8988T (cell line): ENCODE results near the gene TAF1L.
A peak's percentile ranks its signal among the peaks of the same experiment; 100 is the strongest.
"Not testable (repeated sequence)": the region's sequence is repeated elsewhere in the genome, so short reads cannot be mapped to it uniquely, and the experiment has no call there.

Experiments
- DNase-seq: peaks from one replicate; pipeline ENCODE4 v3.0.0; 2011

Gene TAF1L, protein sequence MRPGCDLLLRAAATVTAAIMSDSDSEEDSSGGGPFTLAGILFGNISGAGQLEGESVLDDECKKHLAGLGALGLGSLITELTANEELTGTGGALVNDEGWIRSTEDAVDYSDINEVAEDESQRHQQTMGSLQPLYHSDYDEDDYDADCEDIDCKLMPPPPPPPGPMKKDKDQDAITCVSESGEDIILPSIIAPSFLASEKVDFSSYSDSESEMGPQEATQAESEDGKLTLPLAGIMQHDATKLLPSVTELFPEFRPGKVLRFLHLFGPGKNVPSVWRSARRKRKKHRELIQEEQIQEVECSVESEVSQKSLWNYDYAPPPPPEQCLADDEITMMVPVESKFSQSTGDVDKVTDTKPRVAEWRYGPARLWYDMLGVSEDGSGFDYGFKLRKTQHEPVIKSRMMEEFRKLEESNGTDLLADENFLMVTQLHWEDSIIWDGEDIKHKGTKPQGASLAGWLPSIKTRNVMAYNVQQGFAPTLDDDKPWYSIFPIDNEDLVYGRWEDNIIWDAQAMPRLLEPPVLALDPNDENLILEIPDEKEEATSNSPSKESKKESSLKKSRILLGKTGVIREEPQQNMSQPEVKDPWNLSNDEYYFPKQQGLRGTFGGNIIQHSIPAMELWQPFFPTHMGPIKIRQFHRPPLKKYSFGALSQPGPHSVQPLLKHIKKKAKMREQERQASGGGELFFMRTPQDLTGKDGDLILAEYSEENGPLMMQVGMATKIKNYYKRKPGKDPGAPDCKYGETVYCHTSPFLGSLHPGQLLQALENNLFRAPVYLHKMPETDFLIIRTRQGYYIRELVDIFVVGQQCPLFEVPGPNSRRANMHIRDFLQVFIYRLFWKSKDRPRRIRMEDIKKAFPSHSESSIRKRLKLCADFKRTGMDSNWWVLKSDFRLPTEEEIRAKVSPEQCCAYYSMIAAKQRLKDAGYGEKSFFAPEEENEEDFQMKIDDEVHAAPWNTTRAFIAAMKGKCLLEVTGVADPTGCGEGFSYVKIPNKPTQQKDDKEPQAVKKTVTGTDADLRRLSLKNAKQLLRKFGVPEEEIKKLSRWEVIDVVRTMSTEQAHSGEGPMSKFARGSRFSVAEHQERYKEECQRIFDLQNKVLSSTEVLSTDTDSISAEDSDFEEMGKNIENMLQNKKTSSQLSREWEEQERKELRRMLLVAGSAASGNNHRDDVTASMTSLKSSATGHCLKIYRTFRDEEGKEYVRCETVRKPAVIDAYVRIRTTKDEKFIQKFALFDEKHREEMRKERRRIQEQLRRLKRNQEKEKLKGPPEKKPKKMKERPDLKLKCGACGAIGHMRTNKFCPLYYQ (N-terminal part only)

DNA sequence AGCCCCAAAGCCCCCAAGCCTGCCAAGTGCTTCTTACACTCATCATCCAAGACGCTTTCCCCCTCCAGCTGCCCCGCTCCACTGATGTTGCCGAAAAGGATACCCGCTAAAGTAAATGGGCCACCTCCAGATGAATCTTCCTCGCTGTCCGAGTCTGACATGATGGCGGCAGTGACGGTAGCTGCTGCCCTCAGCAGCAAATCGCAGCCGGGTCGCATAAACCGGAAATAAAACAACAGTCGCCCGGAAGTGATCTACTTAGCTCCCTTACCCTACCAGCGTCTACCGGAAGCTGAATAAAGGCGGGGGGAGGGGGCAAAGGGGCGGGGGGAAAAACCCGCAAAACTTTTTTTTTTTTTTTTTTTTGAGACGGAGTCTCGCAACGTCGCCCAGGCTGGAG, at the start of gene TAF1L:
TAF1L (minus strand) TSS at position 308 of the 400 bp plus-strand sequence; CDS start at position 218, 90 bp downstream.
- DNase-seq = no peak

DNA sequence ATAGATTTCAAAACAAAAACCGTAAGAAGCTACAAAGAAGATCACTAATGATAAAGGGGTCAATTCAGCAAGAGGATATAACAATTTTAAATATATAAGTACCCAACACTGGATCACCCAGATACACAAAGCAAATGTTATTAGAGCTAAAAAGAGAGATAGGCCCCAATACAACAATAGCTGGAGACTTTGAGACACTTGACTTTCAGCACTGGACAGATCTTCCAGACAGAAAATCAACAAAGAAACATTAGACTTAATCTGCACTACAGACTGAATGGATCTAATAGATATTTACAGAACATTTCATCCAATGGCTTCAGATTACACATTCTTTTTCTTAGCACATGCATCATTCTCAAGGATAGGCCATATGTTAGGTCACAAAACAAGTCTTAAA, 46.3 kb upstream of the TAF1L start:
- no peak for DNase-seq

DNA sequence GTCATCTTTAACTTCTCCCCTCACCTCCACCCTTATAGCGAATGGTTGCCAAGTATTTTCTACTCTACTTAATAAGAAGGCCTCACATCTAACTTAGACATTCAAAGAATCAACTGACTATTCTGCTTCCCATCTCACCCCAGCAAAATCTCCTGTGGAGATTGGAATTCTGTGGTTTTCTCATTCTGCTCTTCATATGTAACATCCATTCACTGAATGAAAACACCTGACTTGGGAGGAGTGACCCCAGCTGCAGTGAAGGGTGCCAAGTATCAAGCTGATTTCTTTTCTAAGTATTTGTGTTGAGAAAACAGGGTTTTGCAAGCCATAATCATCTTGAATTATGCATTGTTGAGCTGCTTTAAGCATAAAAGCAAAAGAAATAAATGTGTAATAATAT, 42.5 kb upstream of the TAF1L start:
- no peak for DNase-seq

DNA sequence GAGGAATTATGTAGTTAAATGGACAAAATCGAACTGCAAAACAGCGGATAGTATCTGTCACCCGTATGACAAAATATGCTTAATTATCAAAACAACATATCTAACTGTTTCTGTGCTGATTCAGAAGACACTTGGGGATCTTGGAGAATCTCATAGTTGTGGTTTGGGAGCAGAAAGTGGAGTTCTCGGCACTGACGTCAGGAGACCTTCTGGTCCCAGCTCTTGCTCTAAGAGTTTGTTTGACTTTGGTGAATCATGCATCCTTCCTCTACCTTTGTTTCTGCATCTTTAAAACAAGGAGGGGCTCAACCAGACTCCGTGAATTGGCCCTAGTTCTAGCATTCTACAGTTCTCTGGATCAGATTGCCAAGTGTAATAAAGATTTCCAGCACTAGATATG, 37.0 kb upstream of the TAF1L start:
- DNase-seq = no peak

DNA sequence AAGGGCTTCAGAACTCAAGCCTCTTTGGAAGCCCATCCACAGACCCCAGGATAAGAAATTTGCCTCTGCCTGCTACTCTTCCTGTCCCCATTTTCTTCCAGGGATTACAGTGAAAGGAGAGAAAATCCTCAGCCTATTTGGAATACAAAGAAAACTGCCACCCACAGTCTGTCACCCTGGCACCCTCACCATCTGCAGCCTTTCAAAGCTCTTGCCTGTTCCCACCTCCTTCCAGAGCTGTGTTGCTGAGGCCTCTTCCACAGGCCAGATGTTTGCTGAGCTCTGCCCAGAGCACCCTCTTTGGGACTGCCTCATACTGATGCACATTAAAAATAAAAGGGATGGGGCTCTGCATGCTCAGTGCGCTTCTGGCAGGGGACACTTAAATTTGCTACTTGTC, 35.9 kb upstream of the TAF1L start:
- DNase-seq = no peak

DNA sequence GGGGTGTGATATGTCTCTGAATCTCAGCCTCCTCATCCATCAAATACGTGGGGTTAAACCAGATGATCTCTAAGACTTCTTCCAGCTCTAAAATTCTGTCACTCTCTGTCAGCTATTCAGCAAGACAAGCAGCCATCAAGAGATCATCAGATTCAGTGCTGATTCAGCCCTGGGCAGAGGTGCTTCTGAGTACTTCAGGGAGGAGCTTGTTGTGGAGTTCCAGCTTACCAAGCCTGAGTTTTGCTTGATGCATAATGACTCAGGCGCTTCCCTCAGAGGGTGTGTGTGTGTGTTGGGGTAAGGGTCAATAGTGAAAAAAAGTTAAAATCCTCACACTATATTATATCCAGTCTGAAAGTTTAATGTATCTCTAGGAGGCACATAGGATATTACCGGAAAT, 29.6 kb upstream of the TAF1L start:
- no peak for DNase-seq

DNA sequence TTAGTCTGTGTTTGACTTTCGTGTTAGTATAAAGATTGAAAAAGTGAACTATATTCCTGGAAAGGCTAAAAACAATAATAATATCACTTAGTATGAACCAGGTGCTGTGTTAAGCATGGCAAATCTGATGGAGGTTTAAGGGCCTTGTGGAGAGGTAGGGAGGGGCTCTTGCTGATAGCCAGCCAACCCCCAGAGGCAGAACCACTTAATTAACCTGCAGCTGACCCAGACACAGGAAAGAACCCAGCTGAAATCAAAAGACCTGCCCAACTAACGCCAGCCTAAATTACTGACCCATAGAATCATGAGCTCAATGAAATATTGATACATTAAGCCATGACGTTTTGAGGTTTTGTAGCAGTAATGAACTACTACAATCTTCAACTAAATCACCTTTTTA, 28.3 kb upstream of the TAF1L start:
- DNase-seq = no peak

DNA sequence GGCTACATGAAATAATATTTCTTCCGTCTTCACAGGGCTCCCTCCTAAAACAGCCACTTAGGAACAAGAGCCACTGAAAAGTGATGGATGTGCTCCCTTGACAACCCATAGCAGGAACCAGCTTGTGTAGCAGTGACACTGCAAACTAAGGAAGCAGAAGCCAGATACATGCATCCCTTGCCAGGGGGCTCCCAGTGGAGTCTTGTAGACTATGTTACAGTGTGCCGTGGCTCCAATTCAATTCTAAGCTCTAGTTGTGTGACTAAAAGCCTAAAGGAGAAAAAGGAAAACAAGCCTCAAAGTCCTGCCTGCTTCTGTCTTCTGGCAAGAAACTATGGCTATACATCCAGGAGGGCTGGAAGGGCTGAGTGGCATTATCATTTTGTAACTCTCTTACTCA, 12.2 kb upstream of the TAF1L start:
- no peak for DNase-seq

DNA sequence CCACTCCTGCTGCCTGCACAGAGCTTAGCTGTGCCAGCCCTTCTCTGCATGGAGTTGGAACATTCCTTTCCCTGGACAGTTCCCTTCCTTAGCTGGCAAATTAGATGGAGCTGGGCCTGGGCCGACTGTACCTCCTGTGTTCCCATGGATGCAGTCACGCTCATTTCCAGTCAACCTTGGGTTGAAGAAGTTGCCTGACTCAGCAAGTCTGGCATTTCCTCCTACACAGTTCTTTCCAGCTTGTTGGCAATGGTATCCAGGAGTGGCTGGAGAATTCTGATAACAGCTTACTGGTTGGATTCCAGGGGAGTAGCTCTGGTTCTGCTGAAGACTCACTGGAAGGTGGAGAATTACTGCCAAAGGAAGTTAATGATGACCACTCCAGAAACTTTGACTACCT, 9.2 kb upstream of the TAF1L start:
- peak; percentile 35 for DNase-seq

DNA sequence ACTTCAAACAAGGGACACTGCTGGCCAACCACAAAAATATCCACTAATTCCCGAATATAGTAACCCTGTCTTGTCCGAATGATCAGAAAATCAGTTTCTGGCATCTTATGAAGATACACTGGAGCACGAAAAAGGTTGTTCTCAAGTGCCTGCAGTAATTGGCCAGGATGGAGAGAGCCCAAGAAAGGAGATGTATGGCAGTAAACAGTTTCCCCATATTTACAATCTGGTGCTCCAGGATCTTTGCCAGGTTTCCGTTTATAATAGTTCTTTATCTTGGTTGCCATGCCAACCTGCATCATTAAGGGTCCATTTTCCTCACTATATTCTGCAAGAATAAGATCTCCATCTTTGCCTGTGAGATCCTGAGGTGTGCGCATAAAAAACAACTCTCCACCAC, 2.3 kb downstream of the TAF1L start:
- not testable (repeated sequence) for DNase-seq

DNA sequence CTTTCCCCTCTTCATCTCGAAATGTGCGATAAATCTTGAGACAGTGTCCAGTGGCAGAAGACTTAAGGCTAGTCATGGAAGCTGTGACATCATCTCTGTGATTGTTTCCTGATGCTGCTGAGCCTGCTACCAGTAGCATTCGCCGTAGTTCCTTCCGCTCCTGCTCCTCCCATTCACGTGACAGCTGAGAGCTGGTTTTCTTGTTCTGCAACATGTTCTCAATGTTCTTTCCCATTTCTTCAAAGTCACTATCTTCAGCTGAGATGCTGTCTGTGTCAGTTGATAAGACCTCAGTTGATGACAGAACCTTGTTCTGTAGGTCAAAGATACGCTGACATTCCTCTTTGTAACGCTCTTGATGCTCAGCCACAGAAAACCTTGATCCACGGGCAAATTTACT, 3.5 kb downstream of the TAF1L start:
- no peak for DNase-seq

DNA sequence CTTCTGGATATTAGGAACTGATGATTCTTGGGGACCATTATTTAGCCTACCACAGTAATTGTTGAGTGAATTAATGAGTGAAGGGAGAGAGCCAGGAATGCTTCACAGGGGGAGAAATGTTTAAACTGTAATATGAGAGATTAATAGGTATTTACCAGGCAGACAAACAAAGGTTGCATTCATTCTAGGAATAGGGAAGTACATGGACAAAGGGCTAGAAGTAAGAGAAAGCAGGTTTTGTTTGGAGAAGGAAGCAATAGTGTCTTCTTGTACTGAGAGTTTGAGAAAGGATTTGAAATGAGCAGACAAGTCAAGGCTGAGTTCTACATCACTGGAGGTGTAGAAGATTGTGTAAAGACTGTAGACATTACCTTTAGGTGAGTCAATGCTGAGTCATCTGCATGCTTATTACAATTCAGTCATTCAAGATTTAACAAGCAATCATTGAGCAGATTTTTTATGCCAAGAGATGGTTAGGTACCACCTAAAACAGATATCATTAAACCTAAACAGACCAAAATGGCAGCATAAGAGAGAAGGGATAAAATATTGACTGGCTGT, 8.0 kb downstream of the TAF1L start:
- DNase-seq = no peak

DNA sequence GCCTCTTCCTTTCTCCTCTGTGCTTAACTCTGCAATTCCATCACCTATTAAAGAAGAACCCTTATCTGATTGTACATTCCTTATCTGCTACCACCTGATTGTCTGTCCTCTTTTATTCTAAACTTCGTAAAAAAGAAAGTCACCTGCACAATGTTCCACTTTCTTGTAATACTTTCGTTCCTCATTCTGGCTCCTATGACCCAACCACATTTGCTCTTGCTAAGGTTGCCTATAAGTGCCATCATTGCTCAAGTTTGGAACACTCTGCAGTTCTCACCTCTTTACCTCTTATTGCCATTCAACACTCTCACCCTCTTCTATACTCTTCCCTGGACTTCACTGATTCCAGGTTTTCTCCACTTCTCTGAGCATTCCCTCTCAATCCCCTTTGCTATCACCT, 10.1 kb downstream of the TAF1L start:
- DNase-seq = no peak

DNA sequence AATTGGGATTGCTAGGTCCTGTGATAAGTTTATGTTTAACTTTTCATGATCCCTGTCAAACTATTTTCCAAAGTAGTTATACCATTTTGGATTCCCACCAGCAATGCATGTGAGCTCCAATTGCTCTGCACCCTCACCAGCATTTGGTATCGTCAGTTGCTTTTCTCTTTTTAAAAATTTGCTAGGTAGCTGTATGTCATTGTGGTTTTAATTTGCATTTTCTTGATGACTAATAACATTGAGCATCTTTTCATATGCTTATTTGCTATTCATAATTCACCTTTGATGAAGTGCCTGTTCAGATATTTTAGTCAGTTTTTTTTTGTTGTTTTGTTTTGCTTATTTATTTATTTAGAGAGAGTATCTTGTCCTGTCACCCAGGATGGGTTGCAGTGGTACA, 12.5 kb downstream of the TAF1L start:
- DNase-seq = no peak

DNA sequence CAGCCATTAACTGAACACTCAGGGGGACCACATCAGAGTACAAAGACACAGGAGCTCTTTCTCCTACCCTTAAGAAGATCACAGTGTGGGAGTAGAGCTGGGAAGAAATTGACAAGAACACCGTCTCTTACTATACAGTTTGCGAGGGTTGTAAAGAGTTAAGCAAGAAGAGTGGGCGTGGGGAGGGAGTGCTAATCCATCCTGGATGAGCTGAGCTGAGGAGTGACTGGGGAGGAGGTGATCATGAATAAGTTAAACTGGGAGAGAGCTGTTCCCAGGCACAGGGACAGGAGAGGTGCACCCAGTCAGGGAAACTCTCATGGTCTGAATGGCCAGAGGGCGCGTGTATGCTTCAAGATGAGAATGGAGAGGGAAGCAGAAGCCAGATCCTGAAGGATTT, 17.2 kb downstream of the TAF1L start:
- DNase-seq = no peak

DNA sequence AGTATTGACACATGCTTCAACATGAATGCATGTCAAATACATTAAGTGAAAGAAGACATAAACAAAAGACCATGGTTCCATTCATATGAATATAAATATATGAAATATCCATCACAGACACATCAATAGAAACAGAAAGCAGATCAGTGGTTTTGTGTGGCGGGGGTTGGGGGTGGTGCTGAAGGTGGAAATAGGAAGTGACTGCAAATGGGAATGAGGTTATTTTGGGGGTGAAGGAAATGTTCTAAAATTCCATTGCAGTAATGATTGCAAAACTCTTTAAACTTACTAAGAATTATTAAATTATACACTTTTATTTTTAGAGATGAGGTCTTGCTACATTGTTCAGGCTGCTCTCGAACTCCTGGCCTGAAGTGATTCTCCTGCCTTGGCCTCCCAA, 28.7 kb downstream of the TAF1L start:
- DNase-seq = no peak

DNA sequence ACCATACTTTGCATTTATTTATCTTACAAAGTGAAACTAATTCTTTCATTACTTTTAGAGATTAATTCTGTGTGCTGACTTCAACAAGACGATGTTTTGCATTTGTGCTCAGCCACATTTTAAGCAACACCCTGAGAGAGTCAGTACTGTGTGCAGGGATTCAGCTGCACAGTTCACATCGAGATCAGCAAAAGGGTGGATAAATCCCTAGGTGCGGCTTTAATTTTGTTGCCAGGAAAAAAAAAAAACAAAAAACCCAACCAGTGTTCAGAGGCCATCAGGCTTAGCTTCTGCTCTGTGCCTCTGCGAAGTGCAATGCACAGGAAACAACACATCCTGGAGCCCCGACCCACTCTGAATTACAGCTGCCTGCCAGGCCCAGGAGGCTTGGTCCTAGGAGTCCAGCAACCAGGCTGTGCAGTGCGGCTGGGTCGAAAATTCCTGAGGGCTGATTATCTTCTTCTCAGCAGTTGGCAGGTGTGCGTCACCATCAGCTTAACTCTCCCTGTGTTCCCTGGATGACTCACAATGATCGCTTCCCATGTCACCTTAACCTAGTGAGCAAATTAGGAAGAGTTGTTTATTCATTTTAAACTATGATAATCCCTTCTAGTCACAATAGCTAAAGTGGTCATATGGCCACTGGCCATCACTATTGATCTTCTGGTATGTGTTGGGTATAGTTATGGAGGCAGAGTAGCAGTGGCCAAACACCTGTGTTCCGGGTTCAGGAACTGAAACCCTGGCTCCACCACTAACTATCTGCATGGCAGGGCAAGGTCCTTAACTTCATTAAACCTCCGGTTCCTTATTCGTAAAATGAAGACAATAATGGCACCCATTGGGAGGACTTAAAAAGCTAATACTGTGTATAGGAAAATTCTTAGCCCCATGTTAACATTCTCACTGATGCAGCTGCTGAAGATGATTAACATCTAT, 31.3 kb downstream of the TAF1L start:
- peak; percentile 51 for DNase-seq

DNA sequence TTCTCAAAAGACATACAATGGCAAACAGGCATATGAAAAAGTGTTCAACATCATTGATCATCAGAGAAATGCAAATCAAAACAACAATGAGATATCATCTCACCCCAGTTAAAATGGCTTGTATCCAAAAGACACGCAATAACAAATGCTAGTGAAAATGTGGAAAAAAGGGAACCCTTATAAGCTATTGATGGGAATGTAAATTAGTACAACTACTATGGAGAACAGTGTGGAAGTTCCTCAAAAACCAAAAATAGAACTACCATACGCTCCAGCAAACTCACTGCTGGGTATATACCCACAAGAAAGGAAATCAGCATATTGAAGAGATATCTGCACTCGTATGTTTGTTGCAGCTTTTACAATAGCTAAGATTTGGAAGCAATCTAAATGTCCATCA, 36.4 kb downstream of the TAF1L start:
- not testable (repeated sequence) for DNase-seq

DNA sequence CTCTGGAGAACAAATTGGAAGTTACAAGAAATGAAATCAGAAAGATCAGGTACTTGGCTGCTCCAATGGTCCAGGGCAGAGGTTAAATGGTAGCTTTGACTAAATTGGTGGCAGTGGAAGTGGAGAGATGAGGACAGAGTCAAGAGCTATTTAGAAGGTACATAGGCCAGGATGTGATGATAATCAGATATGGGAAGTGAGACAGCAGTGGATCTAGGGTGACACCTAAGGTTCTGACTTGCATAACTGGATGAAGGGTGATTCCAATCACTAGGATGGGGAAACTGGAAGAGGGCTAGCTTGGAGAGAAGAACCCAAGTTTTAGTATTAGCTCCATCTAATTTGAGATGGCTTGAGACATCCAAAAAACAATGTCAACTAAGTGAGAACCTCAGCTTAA, 38.5 kb downstream of the TAF1L start:
- no peak for DNase-seq

DNA sequence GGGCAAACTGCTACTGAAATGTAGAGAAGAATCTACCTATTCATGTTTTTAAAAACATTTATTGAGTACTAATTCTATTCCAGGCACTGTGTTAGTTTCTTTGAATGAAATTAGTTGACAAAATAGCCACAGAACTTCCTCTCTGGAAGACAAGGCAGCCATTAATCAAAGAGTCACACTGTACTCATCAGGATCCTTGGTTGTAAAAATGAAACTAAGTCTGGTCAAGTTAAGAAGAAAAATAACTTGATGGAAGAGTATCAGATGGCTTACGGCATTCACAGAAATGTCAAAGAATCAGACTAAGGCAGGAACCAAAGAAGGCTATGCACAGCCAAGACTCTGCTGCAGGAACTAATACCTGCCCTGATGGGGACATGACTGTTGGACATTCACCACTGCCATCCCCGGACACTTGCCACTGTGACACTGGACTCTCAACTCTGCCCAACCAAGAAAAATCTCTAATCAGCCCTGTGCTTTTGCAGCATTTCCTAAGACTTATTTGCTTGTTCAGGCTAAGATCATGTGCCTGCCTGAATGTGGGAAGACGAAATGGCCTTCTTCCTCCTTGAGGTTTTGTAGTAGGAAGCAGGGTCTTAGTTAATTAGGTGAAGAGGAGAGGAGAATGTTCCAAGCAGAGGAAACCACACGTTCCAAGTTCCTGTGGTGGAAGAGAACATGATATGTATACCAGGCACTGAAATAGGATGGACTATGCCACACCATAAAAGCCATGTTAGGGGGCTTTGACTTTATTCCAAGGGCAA, 39.2 kb downstream of the TAF1L start:
- no peak for DNase-seq

DNA sequence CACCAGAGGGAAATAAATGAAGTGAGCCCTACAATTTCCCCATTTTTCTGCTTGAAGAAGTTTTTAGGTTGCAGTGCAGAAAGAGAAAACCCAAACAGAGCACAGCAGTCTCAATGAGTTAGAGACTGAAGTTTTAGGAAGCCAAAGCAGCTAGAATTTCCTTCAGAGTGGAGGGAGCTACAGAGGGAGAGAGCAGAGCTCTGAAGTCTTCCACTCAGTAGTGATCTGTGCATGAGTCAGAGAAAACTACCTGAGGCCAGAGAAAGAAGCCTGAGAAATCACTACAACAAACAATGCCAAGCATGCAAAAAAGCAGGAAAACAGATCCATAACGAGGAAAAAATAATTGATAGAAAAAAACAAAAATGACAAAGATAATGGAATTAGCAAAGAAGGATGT, 44.6 kb downstream of the TAF1L start:
- DNase-seq = no peak
